HG03066 (cell line): Measurements from ENCODE around the gene ZFYVE26.

Experiments used
- ATAC-seq: cut with Tn5 transposase; IDR thresholded peaks from one replicate; pipeline ENCODE4 v1.9.1; 2021; ENCODE audit warnings: low read depth; ENCODE audit not compliant: unreplicated experiment

ZFYVE26 gene

DNA sequence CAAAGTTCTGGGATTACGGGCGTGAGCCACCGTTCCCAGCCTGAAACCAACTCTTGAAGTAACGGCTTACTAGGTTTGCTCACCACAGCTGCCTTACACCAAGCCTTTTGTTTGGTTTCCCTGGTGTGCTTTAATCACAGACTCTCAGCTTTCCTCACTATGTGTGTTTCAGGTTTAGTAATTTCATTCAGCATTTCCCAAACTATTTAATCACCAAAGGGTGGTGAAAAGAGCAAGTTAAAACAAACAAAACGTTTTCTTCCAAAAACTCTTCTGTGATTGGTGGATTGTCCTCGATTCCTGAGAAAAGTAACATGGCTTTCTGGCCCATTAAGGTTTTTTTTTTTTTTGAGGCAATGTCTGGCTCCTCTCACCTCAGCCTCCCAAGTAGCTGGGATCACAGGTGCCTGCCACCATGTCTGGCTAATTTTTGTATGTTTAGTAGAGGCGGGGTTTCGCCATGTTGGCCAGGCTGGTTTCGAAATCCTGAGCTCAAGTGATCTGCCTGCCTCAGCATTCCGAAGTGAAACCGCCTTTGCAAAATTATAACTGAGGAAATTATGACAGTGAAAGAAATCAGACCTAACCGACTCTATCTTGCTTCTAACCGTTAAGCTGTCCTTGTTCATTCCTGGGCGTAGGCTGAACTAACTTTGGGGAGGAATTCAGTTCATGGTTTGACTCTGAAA, 1.5 kb upstream of the ZFYVE26 start:
- ATAC-seq: no peak

- ATAC-seq: no peak
Observed at GRCh38 chr14:67815573-67816225, 691 bp downstream of the ZFYVE26 start.

GRCh38 chr14:67814821-67815220, 1.6 kb downstream of the ZFYVE26 start:
- no peak for ATAC-seq

DNA sequence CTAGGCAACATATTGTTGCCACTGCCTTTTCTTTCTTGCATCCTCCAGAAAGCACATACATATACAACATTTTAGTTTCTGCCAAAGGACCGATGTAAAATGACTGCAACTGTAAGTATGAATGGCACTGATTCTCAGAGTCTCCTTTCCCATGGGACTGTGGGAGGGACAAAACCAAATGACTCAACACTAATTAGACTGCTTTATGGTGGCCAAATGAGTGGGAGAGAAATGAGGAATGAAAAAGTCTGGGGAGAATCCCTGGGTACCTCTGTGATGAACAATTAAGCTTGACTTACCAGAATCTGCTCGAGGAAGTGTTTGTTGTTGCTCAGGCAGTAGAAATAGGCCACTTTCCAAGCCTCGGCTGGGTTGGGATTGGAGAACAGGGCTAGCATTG, 10.1 kb downstream of the ZFYVE26 start:
- no peak for ATAC-seq

DNA sequence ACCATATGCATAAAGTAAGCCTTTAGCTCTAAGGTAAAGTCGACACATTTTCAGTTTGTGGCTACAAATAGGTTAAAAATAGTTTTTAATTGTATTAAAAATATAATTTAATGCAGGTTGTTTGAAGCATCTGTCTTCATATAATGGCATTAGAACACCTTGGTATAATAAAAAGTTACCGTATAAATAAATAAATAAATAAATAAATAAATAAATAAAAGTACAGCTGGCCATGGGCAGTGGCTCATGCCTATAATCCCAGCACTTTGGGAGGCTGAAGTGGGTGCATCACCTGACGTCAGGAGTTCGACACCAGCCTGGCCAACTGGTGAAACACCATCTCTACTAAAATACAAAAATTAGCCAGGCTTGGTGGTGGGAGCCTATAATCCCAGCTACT, 15.6 kb downstream of the ZFYVE26 start:
- no peak for ATAC-seq

GRCh38 chr14:67798731-67799130, 17.7 kb downstream of the ZFYVE26 start:
- no peak for ATAC-seq

DNA sequence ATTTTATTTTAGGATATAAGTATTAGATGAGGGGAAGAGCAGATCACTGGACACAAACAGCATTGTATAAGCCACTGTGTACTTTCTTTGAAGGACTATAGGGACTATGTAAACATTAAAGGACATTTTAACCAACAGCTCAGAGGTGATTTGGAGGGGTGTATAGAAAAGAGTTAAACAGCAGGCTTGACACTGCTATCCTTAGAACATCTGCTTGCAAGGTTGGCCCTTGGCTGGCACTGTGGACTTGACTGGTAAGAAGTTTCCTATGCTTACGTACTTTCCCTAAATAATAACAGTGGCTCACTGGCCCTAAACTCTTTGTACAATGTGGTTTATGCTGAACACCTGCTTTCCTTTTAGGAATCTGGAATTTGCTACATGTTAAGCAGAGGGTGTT, 28.7 kb downstream of the ZFYVE26 start:
- no peak for ATAC-seq

- ATAC-seq: no peak
Observed at GRCh38 chr14:67785270-67786109, 30.9 kb downstream of the ZFYVE26 start.

DNA sequence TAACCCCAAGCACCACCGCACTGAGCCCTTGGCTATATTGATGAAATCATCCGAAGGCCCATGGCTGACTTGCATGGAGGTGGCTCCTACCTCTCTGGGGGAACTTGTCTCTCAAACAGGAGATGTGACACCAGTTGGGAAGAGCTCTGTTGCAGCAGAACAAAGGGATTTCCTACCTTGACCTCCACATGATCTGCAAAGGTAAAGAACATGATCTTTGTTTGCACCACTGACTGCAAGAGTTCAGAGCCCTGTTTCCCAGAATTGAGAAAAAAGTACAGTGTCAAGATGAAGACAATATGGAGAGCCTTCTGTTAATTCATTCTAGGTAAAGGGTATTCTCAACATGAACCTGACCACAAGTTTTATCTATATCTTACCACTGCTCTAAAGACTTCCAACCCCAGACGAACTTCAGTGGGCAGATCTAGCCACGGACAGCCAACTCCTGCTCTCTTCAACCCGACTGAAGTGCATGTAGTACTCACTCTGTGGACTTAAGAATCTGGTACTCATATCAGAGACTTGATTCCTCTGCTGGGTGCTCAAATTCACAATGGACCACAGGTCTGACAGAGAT, 32.1 kb downstream of the ZFYVE26 start:
- no peak for ATAC-seq

DNA sequence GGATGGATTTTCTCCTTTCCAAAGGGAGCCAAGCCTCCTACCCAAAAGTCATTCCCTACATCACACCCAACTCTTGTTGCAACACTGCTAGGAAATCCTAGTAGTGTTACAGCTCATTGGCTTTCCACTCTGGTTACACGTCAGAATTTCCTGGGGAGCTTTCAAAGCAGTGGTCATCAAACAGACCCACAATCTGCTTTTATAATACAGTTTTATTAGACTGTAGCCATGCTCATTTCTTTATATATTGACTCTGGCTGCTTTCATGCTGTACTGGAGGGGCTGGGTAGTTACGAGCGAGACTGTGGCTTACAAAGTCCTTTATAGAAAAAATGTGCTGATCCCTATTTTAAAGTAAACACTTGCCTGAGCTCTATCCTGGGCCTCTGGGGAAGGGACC, 34.3 kb downstream of the ZFYVE26 start:
- ATAC-seq: no peak

DNA sequence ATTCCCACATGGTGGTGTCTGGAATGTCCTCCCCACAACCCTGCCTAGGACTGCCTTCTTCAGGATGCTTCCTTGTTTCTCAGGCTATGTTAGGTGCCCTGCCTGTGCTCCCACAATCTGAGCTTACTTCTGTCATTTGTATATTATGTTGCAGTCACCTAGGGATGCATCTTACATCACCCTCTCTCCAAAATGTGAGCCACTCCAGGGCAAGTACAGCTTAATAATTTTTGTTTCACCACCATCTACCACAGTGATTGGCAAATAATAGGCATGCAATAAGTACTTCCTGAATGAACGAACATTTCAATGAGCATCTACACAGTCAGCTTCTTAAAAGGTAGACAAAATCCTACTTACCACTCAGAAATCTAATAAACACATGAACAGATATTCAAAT, 37.6 kb downstream of the ZFYVE26 start:
- no peak for ATAC-seq

DNA sequence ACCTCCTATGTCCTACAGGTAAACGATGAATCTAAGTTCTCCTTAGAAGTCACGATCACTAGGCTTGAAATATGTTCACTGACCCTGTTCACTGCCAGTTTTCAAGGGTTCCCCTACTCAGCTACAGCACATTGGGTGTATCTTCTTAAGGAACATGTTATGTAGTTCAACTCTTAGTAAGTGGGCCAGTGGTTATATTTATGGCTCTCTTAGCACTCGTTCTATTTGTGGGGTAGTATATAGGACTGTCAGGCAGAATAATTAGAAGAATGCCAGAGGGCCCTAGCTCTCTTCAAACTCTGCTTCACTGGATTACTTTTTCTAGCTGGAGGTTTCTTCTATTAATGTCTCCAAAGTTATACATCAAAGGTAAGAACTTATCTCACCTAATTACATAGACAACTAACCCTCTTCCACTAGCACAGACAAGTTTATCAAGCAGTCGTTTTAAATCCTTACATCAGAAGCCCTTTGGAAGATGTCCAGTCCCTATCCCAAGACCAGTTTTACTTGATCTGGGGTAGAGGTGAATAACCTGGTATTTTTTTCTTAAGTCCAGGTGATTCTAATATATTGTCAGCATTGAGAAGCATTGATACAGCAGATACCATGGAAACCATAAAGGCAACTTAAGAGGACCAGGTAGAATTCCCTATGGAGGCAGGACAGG, 39.6 kb downstream of the ZFYVE26 start:
- no peak for ATAC-seq

GRCh38 chr14:67773844-67774377, 42.5 kb downstream of the ZFYVE26 start:
- ATAC-seq: no peak

DNA sequence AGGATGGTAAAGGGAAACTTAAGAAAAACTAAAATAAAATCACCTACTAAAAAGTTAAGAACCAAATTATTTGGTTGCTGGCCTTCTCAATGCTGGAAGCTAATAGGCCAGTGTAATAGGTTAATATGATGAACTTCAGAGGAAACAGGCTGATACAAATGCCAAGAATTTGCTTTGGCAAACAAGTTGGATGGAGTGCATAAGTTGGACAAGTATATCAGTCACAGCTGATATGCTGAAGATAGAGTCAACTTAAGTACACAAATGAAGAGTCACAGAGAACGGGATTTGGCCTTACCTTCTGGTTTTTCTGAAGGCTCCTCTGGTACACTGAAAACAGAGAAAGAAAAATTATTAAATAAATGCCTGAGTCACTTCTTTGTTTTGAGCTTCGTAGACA, 48.2 kb downstream of the ZFYVE26 start:
- no peak for ATAC-seq

GRCh38 chr14:67766035-67766680, 50.2 kb downstream of the ZFYVE26 start:
- ATAC-seq: no peak

GRCh38 chr14:67765192-67765834, 51.1 kb downstream of the ZFYVE26 start:
- ATAC-seq: no peak

GRCh38 chr14:67764496-67764895, 51.9 kb downstream of the ZFYVE26 start:
- no peak for ATAC-seq

DNA sequence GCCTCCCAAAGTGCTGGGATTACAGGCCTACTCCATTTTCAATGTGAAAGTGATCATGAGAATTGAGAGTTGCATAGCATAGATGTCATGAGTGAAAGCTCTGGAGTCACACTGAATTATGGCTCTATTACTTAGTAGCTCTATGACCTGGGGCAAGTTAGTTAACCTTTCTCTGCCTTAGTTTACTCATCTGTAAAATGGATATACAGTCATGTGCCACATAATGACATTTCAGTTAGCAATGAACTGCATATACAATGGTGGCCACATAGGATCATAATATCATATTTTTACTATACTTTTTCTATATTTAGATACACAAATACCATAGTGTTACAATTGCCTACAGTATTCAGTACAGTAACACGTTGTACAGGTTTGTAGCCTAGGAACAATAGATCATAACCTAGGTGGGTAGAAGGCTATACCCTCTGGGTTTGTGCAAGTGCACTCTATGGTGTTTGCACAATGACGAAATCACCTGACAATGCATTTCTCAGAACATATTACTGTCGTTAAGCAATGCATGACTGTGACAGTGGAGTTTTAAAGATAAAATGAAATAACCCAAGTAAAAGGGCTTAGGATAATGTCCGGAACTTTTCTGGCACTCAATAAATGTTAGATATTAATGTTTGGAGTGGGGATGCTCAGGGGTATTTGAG, 53.1 kb downstream of the ZFYVE26 start:
- ATAC-seq: no peak

- ATAC-seq: no peak
Observed at GRCh38 chr14:67762051-67762450, 54.3 kb downstream of the ZFYVE26 start.
